KMS-11 (cell line): ENCODE measurements around the gene LPP.

ENCODE experiments used
- H2AFZ ChIP-seq: fragments of 200-600 bp; sonication (generic); 2 replicates; pipeline ENCODE4 v1.6.1; 2016; ENCODE audit warnings: antibody characterized with exemption, mixed run types, low read depth
- H3K27ac ChIP-seq: fragments of 200-600 bp; sonication (generic); 2 replicates; pipeline ENCODE4 v1.6.1; 2016; ENCODE audit warnings: mild to moderate bottlenecking, mixed run types
- H3K27me3 ChIP-seq: fragments of 200-600 bp; sonication (generic); 2 replicates; pipeline ENCODE4 v1.6.1; 2017; ENCODE audit warnings: mild to moderate bottlenecking, low read depth, mixed run types, moderate library complexity; ENCODE audit not compliant: insufficient read depth
- H3K36me3 ChIP-seq: fragments of 200-600 bp; sonication (generic); 2 replicates; pipeline ENCODE4 v1.6.1; 2017; ENCODE audit warnings: mild to moderate bottlenecking, mixed run types; ENCODE audit not compliant: insufficient read depth
- H3K4me1 ChIP-seq: fragments of 200-600 bp; sonication (generic); 2 replicates; pipeline ENCODE4 v1.6.1; 2016; ENCODE audit warnings: mild to moderate bottlenecking, low read depth, mixed run types; ENCODE audit not compliant: poor library complexity, severe bottlenecking
- H3K4me2 ChIP-seq: fragments of 200-600 bp; sonication (generic); 2 replicates; pipeline ENCODE4 v1.7.0; 2016; ENCODE audit warnings: mild to moderate bottlenecking, mixed run types
- H3K4me3 ChIP-seq: fragments of 200-600 bp; sonication (generic); IDR thresholded peaks from 2 replicates; pipeline ENCODE4 v1.6.1; 2017; ENCODE audit warnings: low read depth, low read length, mixed read lengths; ENCODE audit not compliant: insufficient read depth
- H3K79me2 ChIP-seq: fragments of 200-600 bp; sonication (generic); 2 replicates; pipeline ENCODE4 v1.6.1; 2016; ENCODE audit warnings: low read depth, mixed run types; ENCODE audit not compliant: insufficient read depth
- H3K9ac ChIP-seq: fragments of 200-600 bp; sonication (generic); 2 replicates; pipeline ENCODE4 v1.6.1; 2016; ENCODE audit warnings: mild to moderate bottlenecking, mixed run types
- H4K20me1 ChIP-seq: fragments of 200-600 bp; sonication (generic); 2 replicates; pipeline ENCODE4 v1.6.1; 2016; ENCODE audit warnings: mild to moderate bottlenecking, mixed run types; ENCODE audit not compliant: insufficient read depth
- TF ChIP-seq, protein P1 (sequence below): fragments of 200-600 bp; sonication (generic); conservative IDR thresholded peaks from 2 replicates; pipeline ENCODE4 v1.6.1; 2017; ENCODE audit warnings: low read depth, mild to moderate bottlenecking, antibody characterized with exemption, low read length, moderate library complexity, mixed read lengths

LPP gene

DNA sequence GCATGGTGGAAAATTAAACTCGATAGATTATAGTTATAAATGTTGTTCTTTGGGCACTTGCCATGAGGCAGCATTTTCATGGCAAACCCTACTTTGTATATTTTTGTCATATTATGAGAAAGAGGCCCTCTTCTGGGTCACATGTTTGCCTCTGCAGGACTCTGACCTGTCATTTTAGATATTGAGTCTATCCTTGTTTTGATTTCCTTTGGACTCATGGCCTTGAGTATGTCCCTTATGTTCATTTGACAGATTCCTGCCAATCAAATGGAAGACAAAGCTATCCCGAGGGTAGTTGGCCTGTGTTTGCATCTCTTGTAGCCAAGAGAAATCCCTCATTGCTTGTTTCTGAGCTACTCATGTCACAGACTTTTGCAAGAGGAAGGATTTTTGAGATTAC, 226.3 kb downstream of the LPP start:
- Histone ChIP-seq H3K36me3 (no peaks in the 10 kb centered on the region), H3K9ac (no peak overlapping the region), H3K4me3 (no peak overlapping the region), H3K4me1 (no peaks in the 10 kb centered on the region), H3K79me2 (no peaks in the 10 kb centered on the region), H2AFZ (no peak overlapping the region), H3K27ac (no peak overlapping the region), H4K20me1 (no peaks in the 10 kb centered on the region), H3K27me3 (no peaks in the 10 kb centered on the region), H3K4me2 (no peak overlapping the region)
- TF ChIP-seq, protein P1, sequence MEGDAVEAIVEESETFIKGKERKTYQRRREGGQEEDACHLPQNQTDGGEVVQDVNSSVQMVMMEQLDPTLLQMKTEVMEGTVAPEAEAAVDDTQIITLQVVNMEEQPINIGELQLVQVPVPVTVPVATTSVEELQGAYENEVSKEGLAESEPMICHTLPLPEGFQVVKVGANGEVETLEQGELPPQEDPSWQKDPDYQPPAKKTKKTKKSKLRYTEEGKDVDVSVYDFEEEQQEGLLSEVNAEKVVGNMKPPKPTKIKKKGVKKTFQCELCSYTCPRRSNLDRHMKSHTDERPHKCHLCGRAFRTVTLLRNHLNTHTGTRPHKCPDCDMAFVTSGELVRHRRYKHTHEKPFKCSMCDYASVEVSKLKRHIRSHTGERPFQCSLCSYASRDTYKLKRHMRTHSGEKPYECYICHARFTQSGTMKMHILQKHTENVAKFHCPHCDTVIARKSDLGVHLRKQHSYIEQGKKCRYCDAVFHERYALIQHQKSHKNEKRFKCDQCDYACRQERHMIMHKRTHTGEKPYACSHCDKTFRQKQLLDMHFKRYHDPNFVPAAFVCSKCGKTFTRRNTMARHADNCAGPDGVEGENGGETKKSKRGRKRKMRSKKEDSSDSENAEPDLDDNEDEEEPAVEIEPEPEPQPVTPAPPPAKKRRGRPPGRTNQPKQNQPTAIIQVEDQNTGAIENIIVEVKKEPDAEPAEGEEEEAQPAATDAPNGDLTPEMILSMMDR, result no peak

DNA sequence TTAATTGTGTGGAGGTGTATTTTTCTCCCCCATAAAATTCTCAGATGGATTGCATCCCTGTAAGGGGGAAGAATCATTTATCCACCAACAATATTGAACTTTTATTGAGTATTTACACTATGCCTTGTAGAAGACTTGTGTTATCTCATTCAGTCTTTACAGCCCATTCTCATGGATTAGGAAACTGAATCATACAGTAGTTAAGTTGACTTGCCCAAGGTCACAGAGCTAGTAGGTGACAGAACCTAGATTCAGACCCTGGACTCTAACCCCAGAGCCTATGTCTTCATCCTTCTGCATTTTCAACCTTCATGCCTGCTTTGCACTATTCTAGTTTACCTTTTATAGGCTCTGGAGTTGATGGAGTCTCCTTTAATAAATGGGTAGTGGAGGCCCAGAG, 226.8 kb downstream of the LPP start:
- Histone ChIP-seq H4K20me1 (no peaks in the 10 kb centered on the region), H3K4me1 (no peaks in the 10 kb centered on the region), H3K79me2 (no peaks in the 10 kb centered on the region), H3K27ac (no peak overlapping the region), H3K4me2 (no peak overlapping the region), H3K9ac (no peak overlapping the region), H2AFZ (no peak overlapping the region), H3K4me3 (no peak overlapping the region), H3K27me3 (no peaks in the 10 kb centered on the region), H3K36me3 (no peaks in the 10 kb centered on the region)
- TF ChIP-seq, protein P1, result no peak

DNA sequence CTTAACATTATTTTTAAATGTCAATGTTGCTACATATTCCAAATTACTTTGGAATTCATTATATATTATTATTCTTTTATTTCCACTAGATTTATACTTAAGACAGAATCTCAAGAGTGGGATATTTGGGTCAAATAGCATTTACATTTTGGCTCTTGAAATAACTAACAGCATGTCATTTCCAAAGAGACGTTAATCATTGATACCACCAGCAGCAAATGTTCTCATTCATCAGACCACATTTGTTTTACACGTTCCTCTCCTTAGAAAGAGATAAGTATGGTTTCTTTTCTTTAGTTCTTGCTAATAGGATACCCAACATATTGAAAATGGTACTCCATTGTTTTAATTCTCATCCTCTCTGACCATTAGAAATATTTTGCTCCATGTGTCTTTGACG, 229.8 kb downstream of the LPP start:
- Histone ChIP-seq H2AFZ (no peak overlapping the region), H3K9ac (no peak overlapping the region), H3K27ac (no peak overlapping the region), H3K4me1 (no peaks in the 10 kb centered on the region), H3K79me2 (no peaks in the 10 kb centered on the region), H3K27me3 (no peaks in the 10 kb centered on the region), H3K4me3 (no peak overlapping the region), H3K36me3 (no peaks in the 10 kb centered on the region), H4K20me1 (no peaks in the 10 kb centered on the region), H3K4me2 (no peak overlapping the region)
- TF ChIP-seq, protein P1, result no peak

DNA sequence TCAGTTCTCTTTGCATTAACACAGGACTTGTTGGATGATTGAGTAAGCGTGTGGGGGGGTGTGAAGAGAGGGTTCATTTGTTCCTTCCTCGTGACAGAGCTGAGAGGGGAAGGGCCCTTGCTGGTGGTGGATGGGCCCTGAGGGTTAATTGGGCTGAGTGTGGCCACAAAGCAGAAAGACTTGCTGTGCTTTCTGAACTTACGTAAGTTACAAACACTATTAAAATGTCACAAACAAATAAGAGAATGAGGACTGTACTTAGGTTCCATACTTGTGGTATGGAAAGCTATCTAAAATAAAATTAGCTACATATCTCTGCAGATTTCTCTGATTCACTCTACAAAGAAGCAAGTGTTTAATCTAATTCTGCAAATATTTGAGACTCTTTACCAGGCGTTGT, 231.3 kb downstream of the LPP start:
- H3K27ac ChIP-seq, result no peak overlapping the region
- no peak overlapping the region for H2AFZ ChIP-seq
- no peaks in the 10 kb centered on the region for H3K27me3 ChIP-seq
- H3K4me2 ChIP-seq, result no peak overlapping the region
- no peak overlapping the region for H3K4me3 ChIP-seq
- no peak overlapping the region for H3K9ac ChIP-seq
- no peaks in the 10 kb centered on the region for H3K79me2 ChIP-seq
- H3K36me3 ChIP-seq, result no peaks in the 10 kb centered on the region
- TF ChIP-seq, protein P1, result no peak
- no peaks in the 10 kb centered on the region for H4K20me1 ChIP-seq
- H3K4me1 ChIP-seq, result no peaks in the 10 kb centered on the region
